ENCODE results near the gene CITED1.

CITED1 gene

DNA sequence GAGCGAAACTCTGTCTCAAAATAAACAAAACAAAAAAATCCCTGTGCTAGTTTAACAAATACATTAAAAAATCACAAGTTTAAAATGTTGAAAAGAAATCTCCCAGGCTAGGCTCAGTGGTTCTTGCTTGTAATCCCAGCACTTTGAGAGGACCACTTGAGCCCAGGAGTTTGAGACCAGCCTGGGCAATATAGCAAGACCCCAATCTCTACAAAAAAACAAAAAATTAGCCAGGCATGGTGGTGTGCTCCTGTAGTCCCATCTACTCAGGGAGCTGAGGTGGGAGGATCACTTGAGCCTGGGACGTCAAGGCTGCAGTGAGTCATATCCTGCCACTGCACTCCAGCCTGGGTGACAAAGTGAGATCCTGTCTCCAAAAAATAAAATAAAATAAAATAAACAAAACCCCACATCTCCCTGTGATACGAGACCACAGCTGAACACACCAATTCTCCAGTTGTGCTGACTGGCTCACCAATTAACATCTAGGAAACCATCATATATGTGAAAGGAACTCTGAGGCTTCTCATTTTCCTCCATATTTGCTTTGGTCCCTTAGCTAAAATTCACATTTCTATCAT is 36.0 kb downstream of the CITED1 start:
- peak in 1 of 2 donors; percentile 41 for DNase-seq

DNA sequence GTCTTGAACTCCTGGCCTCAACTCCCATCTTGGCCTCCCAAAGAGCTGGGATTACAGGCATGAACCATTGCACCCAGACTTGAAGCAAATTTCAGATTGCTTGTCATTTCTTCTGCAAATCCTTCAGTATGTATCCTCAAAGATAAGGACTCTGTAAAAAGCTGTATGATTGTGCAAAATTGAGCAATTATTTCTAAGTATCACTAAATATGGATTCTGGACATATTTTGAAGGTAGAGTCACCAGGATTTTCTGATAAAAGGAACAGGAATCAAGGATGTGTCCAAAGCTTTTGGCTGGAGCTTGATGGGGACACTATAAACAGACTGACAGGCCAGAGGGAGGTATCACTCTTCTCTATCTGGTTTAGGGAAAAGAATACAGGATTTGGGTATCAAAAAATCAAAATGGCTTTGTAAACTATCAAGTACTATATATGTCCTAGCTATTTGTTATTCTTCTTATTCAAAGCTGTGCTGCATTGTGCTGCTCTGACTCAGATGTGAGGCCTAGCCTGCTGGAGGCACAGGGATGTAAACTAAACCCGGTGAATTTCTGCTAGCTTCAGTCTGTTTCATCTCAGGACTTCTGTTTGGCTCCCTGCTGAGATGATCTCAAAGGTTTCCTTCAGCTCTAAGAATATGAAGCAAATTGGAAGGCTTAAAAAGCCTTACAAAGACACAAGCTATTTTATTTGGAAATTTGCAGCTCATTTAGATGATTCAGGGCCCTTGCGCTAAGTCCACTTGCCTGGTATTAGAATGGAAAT is 36.9 kb downstream of the CITED1 start:
- no peak for DNase-seq

DNA sequence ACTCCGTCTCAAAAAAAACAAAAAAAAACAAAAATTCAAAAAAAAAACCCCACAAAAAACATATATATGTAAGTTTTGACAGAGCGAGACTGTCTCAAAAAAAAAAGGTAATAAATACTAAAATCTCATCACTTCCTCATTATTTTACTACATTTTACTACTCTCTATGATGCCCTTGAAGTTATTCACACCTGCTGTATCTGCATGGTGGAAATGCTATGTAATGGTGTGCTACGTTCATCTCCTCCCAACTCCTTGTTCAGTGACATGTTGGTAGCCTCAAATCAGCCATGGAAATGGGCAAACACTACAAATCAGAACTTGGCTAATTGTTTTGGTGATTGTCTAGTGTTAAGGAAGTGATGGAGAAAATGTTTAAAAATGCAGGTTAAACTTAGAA is 40.5 kb downstream of the CITED1 start:
- DNase-seq, result no peak

DNA sequence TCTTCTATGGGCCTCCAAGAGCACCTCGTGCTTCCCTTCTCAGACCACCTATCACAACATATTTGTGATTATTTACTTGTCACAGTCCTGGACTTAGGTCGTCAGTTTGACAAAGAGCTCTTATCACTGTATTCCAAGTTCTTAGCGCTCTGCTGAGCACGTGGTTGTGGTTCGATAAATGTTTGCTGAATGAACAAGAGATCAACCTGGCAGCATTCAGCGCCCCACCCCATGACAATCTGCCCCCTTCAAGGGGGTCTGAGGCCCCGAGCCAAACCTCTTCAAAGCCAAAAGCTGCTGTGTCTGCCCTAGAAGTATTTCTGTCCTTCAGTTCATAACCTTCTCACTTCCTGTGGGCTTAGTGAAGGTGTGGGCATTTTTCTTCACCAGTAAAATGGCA is 43.6 kb downstream of the CITED1 start:
- DNase-seq, result no peak

DNA sequence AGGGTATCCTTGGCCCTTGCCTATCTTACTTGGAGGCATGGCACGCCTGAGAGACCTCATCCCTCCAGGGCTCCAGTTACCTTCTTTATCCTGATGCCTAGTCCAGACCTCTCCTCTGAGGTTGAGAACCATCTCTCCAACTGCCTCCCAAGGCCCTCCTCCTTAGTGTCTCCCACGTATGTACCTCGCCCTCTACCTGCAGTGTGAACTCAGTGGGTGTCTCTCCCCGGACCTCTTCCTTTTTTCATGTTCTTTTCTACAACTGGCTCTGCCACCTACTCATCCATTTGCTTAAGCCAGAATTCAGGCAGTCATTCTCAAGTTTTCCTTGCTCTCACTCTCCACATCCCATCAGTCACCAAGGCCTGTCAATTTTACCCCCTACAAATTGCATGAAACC is 45.3 kb downstream of the CITED1 start:
- no peak for DNase-seq

DNA sequence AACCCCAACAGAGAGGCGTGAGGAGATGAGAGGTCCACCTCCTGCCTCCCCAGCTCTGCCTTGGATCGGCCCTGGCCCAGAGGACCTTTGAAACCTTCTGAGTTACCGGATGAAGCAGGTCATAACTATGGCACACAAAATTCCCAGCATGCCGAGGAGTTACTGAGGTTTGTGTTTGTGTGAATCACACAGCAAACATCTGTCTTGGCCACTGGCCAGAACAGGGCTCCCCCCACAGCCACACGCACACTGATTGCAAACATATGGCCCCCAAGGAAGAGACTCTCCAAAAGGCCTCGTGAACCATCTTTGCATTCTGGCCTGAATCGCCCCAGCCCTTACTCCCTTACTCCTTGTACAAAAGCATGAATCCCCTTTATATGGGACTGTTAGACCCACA is 47.5 kb downstream of the CITED1 start:
- DNase-seq, result no peak

DNA sequence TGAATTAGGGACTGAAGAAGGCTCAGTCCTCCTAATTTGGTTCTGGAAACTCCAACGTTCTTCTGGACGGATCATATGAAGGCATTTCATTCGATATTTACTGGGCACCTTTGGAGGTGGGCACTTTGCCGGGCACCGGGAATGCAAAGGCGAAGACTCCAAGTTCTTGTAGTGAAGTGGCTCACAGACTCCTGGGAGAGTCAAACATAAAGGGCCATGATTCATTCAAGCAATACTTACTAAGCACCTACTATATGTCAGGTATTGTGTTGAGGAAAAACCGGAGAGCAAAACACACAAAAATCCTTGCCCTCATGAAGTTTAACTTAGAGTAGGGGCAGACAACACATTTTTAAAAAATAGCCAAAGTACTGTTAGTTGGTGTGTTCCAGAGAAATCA is 49.9 kb downstream of the CITED1 start:
- DNase-seq, result no peak

DNA sequence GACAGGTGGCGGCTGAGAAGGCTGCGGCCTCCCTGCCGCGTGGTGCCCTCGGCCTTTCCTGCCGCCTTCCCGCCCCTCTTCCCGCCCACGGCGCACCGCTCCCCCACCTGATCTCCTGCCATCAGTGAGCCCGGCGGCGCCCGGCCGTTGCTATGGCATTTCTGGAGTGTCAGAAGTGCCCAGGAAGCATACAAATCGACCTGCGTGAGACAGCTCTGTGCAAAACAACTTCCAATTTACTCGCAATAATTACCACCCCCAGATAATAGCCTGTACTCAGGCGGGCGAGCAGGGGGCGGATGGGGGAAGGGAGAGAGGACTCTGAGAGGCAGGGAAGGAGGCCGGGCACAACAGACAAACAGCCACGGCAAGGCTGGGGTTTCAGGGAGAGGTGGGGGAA is 50.3 kb downstream of the CITED1 start:
- no peak for DNase-seq

DNA sequence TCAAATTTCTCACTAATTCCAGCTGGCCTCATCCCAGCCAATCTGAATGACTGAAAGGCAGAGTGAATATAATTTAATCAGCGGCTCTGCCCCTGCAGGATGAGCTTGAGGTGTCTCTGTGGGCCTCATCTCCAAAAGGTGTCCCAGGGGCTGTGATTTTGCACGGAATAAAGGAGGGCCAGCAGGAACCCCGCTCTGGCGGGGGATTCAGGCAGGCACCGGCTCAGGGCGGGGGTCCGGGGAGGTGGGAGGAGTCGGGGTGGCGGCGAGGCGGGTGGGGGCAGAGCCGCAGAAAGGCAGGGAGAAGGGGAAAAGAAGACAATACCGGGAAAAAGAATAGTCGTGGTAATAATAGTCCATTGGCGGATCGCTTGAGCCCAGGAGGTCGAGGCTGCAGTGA is 50.9 kb downstream of the CITED1 start:
- DNase-seq, result no peak

DNA sequence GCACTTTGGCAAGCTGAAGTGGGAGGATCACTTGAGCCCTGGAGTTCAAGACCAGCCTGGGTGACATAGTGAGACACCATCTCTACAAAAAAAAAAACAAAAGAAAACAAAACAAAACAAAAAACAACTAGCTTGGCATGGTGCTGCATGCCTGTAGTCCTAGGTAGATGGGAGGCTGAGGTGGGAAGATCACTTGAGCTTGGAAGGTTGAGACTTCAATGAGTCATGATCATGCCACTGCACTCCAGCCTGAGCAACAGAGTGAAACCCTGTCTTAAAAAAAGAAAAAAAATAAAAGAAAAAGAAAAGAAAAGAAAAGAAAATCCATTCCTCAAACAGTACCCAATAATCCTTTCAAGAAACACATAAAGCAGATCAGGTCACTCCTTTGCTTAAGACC is 52.0 kb downstream of the CITED1 start:
- DNase-seq, result no peak

All from stimulated activated CD4-positive, alpha-beta T cell treated with anti-CD3 and anti-CD28 coated beads, Interleukin-2, amount 100 ng/mL, for 24 hours (primary cell).